SH-SY5Y (cell line): Measurements from ENCODE around the gene ETV5.

Experiments used
- GATA2 ChIP-seq: IDR thresholded peaks from 2 replicates; pipeline ENCODE4 v1.6.1; 2011; ENCODE audit warnings: mild to moderate bottlenecking, low read depth, low read length
- GATA3 ChIP-seq: IDR thresholded peaks from 2 replicates; pipeline ENCODE4 v1.6.1; 2011; ENCODE audit warnings: low read depth, mild to moderate bottlenecking, low read length, moderate library complexity

The ETV5 gene

DNA sequence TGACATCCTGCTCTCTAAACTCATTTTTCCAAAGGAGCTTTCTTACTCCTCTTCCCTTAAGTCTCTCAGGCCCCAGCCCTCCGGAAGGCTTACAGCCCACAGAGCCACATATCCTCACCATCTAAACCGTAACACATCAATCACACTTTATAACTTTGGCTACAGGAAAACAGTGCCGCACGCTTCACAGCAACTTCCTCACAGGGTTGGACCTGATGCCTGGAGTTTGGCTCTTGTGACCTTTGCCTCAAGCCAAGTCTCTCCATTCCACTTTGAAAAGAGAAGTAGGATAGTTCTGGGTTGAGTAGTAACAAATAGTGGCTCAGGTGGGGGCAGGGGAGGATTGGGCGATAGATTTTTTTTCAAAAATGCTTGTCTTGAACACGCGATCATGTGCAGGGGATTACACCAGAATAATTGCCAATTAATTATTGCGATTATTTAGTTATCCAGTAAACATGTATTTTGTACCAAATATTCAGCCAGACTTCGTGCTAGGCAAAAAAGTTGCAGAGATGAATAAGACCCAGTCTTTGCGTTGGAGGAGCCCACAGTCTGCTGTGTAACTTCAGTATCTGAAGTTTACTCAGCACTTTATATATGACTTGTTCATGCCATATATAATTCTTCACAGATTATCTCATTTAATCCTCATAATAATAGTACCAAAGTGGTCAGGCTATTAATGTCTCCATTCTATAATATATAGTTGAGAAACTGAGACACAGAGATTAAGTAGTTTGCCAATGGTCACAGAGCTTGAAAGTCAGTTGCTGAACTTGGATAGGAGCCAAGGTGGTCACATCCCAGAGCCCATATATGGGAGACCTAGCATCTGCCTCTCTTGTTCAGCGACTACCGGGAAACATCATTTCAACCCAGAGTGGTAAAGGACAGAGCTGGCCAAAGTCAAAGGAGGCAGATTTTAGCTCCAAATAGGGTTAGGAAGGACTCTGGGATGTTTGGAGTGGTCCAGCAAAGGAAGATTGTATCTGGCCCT lies 2.4 kb upstream of the ETV5 start:
- TF ChIP-seq GATA3 (no peak), GATA2 (no peak)

DNA sequence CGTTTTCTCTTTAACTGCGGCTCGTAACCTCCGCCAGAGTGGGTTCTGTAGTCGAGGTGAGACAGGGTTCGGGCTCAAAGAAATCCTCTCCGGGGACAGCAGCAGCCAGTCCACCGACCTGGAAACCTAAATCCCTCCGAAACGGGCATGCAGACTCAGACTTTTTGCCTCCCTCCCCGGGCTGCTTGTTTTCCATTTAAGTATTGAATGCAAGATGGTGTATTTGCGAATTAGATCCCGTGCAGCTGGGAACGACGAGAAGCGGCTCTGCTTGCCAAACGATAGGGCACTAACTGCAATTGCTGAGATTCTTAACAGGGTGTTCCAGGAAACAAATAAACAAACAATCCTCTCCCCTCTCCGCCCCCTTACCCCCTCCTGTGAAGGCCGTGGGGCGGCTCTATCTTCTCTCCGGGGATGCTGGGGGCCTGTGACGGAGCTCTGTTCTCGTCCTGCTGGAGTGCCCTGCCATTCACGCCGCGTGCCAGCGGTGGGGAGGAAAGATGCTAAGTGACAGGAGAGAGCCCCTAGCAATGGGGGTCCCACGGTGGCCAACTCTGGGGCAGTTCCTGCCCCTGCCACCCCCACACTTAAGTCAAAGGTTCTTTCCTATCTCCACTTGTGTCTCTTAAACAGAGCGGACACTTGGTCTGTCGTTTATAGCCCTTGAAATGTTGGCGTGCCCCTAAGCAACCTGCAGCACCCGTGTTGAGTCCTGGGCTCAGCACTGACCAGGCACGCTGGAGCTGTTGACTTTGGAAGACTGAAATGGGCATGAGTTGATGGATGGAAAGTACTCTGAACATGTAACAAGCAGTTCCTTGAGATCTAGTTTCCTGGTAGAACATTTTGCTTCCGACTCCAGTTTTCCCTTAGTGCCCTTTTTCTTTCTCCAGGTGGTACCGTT lies 1.3 kb upstream of the ETV5 start:
- no peak for TF ChIP-seq GATA3
- TF ChIP-seq GATA2 = no peak

DNA sequence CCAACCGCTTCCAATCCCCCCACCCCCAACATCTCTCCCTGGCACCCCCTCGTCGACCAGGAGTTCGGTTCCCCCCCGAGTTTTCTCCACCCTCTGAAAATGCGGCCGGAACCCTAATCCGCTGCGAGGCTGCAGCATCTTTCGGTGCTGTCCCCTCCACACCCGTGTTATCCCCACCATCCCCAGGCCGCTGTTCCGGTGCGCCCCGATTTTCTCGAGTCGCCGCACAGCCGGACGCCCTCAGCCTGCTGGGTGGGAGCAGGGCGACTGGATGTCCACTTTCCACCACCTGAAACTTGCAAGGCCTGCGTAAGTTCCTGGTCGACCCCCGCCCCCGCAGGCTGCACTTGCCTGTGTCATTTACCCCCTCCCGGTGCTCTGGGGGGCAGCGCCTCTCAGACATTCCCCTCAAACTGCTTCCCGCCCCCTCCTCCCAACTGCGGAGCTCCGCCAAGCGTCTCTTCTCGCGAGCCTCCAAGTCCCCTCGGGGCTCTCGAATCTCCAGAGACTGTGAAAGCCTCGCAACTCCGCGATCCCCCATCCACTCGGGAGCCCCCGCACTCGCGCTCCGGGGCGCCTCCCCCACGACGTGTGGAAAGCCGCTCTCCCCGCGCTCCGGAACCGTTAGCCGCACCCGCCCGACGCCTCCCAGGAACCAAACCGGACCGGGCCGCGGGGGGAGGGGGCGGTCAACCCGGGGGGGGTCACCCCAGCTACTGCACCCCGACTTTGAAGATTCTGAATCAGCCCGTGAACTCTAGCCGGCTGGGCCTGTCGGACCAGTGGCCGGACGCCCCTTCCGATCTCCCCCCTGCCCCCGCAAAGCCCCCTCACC lies 566 bp downstream of the ETV5 start:
- TF ChIP-seq GATA2 = no peak
- no peak for TF ChIP-seq GATA3

DNA sequence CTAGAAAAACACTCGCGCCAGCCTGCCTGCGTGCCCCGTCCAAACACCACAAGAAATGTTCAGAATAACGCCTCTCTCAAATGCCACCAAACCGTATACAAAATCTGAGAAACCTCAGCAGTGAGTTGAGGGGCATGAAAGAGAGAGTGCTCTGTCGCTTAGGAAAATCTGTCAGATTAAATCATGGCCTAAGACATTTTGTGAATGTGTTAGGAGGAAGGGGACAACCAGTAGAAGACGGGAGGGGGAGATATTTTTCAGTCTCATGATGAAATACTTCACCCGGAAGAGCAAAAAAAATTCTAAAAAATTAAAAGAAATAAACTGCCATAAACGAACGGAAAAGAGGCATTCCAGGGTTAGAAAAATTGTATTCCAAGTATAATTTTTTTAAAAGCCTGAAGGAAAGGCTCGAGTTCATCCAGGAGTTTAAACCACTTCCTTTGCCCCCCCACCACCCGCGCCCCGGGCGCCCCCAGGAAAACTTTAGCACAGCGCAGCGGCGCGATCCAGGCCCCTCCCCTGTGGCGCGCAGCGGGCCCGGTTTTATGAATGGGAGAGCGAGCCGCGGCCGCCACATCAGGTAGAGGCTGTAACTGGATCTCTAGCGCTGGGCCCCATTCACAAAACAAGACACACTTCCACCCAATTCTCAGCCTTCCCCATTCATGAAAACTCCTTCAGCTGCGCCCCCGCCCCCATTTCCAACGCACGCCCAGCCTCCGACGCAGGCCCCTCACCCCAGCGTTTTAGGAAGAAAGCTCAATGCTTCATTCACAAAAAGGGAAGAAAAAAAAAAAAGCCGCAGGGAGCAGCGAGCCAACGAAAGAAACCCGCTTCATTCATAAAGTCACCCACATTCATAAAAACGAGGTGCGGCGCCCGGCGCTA lies 1.4 kb downstream of the ETV5 start:
- TF ChIP-seq GATA2 (no peak), GATA3 (no peak)

DNA sequence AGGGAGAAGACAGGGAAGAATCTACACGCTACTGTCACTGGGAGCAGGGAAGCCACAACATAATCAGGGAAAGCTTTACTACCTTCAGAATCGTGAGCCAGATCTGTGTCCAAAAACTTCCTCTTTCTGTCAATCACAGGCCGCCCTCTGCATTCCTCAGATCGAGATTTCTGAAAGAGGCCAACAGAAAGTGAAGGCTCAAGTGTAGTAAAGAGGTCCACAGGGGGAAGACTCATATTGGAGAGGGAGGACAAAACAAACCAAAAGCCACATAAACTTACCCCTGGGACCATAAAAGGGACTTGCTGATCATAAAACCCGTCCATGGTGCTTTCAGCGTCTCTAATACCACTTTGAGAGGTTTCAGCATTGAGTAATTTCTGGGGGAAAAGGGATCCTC lies 3.3 kb downstream of the ETV5 start:
- no peak for TF ChIP-seq GATA3
- TF ChIP-seq GATA2 = no peak

DNA sequence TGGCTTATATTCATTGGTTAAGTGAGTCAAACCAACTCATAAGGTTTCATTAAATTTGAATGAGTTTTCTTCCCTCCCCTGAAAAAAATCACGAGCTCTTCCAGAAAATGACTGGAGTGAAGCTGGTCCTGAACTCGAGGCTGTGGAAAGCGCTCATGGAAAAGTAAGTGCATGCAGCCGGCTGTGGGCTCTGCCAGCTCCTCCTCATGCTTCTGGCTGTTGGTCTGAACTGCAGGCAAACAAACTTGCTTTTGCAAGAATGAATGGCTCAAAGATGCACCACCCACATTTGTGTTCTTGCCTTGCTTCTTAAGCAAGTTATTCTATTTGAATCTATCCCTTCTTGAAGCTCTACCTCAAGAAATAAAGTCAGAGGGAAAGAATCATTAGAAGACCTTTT lies 6.2 kb downstream of the ETV5 start:
- no peak for TF ChIP-seq GATA3
- no peak for TF ChIP-seq GATA2

DNA sequence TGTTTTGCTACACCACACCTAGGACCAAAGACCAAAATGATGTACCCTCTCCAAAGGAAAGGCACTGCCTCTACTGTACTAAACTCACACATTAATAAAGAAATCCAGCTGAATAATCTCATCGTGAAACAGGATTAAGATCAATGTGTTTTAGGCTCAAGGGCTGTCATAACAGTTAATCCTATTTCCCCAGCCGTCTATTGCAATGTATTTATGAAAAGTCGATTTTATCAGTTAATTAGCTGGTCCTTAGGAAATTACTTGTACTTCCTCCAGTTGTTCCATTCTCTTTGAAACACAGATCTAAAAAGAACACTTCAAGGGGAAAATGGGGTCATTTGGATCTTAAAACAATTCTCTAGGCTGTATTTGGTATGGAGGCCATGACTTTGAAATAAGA lies 8.5 kb downstream of the ETV5 start:
- TF ChIP-seq GATA2 (no peak), GATA3 (no peak)

DNA sequence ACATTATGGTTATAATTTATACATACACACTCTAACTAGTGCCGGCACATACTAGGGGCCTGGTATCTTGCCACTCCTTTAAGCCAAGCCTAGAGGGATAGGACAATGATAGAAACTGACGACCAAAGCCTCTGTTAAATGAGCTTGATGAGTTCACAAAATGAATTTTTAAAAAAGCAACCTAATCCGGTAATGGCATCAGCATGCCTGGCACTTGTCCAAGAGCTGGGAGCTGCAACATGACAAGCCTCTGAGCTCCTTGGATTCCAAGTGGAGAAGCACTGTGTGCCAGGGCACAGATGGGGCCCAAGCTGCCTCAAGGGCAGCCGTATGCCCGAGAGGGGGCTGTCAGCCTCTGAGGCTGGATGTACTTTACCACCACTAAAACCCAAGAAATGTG lies 9.7 kb downstream of the ETV5 start:
- peak; percentile 6; the same call in 1 of the 2 replicates for TF ChIP-seq GATA2
- TF ChIP-seq GATA3 = no peak

DNA sequence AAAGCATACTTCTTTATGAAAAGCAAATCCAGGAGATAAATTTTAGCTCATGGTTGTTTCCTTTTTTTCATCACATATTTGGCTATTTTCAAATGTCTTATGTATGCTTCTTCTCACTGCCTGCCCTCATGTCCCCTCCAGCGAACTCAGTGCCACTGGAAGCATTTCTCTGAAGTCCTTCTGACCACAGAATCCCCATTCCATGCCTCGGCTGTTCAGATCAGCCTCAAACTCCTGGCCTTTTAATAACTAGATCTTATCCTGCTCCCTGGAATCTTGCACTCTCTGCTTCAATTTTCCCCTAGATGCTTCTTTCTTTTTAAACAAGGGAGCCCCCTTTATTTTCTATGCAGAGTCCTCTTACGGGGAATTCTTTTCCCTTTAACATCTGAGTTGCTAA lies 10.1 kb downstream of the ETV5 start:
- TF ChIP-seq GATA3 (0 out of 2 replicates have a peak, but pooled peaks have one; percentile 17), GATA2 (peak; percentile 42)

DNA sequence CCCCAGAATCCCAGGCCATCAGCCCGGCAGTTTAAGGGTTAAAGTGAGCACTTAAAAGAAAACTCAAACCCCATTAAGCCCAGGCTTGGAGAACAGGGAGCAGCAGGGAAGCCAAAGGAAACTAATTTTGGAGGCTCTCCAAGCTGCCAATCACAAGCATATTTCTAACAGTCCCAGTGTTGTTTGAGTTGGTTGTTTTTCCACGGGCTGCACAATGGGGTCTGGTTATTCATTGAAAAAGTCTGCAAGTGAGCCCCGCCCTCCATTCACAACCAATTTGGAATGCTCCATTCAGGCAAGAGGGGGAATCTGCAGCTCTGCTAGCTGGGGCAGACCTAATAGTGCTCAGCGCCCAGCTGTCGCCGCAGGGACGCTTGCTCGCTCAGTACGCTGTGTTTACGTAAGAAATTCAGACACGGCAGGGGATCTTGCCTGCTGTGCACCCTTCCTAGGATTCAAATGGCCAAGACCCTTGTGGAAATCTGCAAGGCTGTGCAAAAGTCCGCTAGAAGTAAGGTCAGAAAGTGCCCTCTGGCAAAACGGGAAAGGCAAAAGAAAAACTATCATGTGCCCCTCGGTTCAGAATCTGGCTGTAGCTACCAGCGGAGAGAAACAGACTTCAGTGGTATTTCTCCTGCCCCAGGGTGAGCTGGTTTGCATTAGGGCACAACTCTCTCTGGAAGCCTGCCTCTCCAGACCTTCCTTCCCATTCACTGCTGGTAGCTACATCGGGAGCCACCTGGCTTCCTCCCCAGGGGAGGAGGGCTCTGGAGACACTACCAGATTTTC lies 11.0 kb downstream of the ETV5 start:
- no peak for TF ChIP-seq GATA3
- no peak for TF ChIP-seq GATA2

DNA sequence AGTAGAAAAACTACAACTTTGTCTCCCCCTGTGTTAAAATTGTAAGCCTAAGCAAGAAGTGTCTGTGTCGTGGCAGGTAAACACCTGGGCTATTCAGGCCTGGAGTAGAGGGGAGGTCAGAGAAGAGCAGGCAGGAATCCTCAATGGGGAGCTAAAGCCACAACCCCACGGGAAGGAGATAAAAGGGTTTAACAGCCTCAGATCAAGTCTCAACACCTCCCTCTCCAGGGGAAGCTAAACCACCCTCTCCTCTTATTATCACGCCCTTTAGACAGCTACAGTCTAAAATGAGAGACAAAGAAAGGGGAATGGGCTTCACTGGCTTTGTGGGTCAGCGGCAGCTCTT lies 11.6 kb downstream of the ETV5 start:
- TF ChIP-seq GATA2 (no peak), GATA3 (no peak)

DNA sequence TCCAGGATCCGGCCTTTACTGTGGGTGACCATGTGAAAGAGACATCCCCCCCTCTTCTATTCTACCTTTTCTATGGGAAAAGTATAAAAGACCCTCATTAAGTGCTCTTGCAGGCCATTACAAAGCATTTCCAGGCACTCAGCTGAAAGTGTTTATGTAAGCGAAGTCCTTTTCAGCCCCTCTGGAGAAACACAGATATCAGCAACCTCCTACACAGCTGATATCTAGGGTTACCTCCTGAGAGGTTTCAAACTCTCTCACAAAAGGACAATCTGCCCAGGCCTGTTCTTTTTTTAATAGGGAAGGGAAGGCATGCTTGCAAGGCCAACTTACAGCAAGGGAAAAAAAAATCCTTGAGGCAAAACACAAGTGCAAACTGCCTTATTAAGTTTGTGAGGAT lies 12.6 kb downstream of the ETV5 start:
- TF ChIP-seq GATA2 (no peak), GATA3 (no peak)

DNA sequence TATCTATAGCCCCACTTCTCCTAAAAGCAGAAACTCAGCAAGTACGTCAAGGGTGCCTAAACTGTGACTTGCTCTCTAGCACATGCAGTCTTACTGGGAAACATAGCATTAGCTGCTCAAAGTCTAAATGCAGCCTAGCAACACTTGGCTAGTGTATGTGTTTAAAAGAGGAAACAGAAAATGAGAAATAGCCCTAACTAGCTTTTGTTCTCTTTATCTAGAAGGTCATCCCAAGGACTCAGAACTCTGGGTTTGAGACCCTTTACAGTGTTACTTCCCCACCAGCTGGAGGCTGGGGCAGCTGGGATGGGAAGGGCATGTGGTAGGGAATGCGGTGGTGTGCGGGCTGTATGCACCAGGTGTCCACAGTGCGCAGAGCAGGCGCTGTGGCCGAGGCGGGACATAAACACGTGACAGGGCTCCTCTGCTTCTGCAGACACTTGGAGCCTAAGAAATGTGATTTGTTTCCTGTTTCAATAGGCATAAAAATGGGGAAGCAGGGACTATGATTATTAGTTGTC lies 13.3 kb downstream of the ETV5 start:
- no peak for TF ChIP-seq GATA3
- no peak for TF ChIP-seq GATA2
